Iris pigment epithelial cell (primary cell): ENCODE data around the gene B3GNT7.
A peak's percentile ranks its signal among the peaks of the same experiment; 100 is the strongest.
"Not testable (repeated sequence)": the region's sequence is repeated elsewhere in the genome, so short reads cannot be mapped to it uniquely, and the experiment has no call there.

Experiments used
- DNase-seq: peaks from one replicate; pipeline ENCODE4 v3.0.0-alpha.2; 2011; ENCODE audit warnings: low read depth

Gene B3GNT7

DNA sequence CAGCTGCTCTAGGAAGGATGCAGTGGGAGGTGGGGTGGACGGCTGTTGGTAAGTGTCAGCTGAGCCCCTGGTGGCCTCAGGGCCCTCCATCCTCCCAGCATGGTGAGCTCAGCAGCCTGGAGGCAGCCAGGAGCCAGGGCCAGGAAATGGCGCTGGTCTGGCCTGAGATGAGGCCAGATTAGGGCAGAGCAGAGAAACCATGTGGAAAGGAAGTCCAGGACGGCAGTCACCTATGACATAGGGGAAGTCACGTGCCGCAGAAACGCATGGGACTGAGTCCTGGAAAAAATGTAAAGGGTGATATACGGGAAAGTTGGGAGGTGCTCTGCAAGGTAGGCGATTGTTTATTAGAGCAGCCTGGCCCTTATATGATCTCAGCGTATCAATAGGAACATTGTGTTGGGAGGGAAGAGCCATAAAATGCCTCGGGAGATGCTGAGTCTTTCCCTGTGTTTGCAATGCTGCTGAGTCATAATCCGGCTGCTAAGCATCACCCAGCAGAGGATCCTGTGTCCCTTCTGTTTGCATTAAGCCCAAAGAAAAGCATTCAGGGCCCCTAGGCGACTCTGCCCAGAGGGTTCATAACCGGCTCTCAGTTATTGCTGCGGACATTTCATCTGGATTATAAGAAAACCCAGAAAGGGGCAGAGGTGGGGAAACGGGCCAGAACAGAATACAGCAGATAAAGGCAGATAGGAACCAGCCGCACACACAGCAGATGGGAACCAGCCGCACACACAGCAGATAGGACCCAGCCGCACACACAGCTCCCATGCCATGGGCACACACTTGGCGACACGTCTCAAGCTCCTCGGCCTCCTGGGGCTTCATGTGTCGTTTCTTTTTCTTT, 30.3 kb upstream of the B3GNT7 start:
- peak; percentile 76 for DNase-seq

DNA sequence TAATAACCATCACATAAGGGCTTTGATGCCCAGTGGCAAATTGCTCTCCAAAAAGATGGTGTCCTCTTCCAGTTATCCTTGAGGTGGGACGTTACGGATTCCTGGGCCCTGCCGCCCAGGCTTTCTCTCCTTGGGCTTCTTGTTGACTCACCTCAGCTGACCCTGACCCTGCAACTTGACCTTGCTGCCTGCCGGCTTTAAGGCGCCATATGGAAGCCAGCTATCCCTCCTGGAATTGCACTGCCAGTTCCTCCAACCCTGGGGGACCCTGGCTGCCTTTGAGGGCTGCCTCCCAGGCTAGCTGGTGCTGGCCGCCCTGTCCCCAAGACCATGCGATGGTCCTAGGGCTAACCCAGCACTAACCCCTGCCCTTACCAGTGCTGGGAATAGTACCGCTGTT, 28.3 kb upstream of the B3GNT7 start:
- DNase-seq, result no peak

DNA sequence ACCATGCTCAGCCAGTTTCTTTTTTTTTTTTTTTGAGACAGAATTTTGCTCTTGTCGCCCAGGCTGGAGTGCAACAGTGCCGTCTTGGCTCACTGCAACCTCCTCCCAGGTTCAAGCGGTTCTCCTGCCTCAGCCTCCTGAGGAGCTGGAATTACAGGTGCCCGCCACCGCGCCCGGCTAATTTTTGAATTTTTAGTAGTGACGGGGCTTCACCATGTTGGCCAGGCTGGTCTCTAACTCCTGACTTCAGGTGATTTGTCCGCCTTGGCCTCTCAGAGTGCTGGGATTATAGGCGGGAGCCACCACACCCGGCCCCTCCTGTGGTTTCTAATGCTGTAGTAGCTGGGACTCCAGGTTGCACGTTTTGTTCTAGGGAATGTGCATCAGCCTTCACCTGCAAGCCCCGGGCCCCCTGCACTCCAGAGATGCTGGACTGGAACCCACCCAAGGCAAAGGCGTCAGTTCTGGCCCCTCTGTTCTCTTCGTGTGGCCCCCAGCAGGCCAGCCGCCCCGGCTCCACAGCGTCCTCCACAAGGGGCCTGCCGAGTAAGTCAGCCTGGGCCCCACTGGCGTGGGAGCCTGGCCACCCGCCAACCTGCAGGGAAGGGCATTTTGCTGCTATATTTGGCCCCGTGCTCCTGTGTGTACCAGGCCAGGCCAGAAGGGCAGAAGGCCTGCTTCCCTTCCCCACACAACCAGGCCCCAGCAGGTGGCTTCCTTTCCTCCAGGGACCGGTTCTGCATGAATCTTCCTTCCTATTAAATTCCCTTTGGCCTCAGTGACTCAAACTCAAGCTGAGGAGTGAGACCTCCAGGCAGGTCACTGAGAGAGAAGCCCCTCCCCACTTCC, 25.7 kb upstream of the B3GNT7 start:
- DNase-seq, result no peak

DNA sequence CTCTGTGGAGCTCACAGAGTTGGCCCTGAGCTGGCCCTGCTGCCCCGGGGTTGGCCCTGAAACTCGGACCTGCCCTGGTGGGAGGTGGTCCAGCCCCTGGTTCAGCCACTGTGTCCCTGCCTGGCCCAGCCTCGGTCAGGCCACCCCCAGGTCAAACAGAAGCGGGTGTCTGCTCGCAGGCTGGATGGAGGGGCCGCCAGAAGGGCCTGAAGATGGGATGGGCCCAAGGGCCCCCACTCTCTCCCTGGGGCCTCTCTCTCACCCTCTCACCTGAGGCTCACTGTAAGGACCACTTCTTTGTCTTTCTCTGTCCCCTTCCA, 25.1 kb upstream of the B3GNT7 start:
- no peak for DNase-seq

DNA sequence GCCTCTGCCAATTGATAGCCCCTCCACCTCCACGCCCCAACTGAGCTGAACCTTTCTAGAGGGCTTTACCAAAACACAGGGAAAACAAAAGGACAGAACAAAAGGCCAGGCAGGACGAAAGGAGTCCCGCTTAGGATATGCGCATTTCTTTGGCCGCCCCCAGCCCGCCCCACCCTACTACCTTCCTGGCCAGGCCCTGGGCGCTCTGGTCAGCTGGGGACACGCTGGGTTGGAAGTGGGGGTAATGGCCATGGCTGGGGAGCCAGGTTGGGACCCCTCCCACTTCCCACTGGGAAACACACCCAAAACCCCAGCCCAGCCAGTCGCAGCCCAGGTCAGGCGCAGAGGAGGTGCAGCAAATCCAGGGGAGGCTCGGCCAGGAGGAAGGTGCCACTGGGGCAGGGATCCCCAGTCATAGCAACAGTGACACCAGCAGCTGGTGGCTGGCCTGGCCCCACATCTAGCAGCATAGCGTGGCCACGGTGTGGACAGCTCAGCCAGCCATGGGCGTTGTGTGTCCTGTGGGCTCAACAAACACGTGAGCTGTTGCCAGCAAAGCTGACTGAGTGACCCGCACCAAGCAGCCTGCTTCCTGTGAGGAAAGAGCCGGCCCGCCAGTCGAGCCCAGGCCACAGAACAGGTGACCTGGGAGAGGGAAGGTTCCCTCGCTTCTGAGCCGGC, 24.6 kb upstream of the B3GNT7 start:
- no peak for DNase-seq

DNA sequence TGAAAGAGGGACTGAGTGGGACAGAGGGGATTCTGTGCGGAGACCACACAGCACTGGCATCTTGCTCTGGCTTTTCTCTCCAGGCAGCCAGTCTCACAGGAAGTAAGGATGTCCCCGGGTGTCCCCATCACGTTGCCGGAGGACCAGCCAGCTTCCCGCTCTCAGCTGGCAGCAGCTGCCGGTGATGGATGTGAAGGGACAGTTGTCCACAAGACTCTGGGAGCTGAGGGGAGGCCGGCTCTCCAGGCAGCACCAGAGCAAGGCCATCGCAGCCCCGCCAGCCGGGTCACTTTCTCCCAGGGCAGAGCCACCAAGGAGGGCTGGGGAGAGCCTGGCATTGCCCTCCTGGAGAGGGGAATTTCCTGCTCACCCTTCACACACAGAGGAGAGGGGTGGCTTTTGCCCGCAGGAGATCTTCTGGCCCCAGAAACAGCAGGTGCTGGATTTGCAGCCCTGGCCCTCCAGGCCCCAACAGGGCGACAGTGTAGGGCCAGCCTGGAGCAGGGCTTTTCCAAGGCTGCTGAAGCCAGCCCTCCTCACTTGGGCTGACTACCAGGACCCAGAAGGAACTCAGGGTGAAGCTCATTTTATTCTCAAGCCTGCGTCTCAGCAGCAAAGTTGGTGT, 24.0 kb upstream of the B3GNT7 start:
- DNase-seq, result no peak

DNA sequence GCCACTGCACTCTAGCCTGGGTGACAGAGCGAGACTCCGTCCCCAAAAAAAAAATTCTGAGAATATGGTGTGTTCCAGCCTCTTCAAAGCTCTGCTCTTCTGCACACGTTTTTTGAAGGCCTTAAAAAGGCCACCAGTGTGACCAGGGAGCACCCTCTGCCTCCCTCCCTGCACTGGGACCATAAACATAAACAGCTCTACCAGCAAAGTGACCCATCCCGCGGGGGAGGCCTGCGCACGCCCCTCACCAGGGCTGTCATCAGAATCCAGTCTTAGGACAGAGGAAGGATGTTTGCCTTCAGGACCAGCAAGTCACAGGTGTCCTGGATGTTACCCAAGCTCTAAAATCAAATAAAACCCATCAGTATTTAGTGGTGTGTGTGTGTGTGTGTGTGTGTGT, 23.2 kb upstream of the B3GNT7 start:
- DNase-seq, result no peak

DNA sequence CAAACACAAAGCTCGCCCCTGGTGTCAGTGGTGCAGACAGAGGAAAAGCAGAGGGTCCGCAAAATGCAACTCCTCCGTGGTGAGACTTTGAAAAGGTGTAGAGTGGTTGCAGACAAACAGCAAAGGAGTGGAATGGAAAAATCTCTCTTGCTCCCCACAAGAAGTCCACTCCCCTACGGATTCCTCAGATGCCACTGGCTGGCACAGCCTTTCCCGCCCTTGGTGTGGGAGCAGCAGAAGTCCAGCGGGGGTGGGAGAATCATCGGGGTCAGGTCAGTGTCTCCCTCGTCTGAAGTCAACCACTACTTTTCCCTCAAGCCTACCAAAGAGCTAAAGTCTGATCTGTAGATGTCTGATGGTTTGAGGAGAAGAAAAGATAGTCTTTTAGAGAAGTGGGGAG, 22.3 kb upstream of the B3GNT7 start:
- DNase-seq, result no peak

DNA sequence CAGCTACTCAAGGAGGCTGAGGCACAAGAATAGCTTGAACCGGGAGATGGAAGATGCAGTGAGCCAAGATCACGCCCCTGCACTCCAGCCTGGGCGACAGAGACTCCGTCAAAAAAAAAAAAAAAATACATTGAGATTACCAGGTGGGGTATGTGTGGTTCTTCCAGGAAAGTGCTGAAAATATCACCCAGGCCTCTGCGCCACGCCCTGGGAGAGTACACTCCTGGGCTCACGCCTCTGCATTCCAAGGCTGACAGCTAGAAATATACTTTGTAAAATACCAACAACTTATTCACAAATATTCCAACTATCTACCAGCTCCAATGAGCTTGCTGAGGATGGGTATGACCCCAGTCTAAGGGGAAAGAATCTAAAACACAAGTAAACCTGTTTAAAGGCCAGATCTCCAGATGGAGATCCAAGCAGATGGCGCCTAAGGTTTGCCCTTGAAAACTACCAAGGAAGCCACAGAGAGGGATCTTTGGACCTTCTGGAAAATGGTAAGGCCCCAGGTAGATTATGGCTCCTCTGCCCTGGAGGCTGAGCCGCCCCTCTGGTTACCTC, 21.6 kb upstream of the B3GNT7 start:
- DNase-seq, result no peak

DNA sequence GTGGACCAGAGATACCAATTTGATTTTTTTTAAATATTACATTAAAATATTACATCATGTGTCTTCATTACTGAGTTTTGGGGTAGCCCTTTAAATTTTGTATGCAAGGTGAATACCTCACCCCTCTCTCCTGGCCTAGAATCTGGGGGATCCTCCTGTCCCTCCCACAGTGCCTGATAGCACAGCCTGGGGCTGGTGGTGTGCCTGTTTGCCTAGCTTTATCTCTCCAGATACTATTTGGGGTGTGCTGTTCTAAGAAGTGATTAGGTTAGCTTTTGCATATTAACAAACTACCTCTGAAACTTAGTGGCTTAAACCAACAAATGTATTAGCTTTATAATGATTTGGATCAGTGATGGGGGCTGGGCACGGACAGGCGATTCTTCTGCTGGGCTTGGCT, 20.7 kb upstream of the B3GNT7 start:
- DNase-seq, result no peak

DNA sequence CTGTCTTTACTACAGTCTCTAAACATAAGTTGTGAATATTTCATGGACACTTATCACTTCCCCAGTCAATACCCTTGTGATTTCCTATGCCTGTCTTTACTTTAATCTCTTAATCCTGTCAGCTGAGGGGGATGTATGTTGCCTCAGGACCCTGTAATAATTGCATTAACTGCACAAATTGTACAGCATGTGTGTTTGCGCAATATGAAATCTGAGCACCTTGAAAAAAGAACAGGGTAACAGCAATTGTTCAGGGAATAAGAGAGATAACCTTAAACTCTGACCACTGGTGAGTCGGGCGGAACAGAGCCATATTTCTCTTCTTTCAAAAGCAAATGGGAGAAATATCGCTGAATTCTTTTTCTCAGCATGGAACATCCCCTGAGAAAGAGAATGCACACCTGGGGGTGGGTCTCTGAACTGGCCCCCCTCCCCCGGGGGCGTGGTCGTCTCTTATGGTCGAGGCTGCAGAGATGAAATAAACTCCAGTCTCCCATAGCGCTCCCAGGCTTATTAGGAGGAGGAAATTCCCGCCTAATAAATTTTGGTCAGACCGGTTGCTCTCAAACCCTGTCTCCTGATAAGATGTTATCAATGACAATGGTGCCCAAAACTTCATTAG, 19.4 kb upstream of the B3GNT7 start:
- not testable (repeated sequence) for DNase-seq

DNA sequence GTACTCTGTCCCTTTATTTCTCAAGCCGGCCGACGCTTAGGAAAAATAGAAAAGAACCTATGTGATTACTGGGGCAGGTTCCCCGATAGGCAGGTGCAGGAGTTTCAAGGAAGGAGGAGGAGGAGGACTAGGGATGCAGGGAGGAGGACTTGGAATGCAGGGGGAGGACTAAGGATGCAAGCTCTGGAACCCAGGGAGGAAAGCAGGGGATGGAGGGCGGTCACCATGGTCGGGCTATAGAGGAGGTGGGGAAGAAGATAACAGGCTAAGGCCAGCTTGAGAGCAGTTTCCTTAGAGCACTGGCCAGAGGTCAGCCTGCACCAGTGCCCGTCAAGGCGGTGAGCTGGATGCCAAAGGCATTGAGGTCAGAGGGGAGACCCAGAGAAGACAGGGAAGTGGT, 18.7 kb upstream of the B3GNT7 start:
- no peak for DNase-seq

DNA sequence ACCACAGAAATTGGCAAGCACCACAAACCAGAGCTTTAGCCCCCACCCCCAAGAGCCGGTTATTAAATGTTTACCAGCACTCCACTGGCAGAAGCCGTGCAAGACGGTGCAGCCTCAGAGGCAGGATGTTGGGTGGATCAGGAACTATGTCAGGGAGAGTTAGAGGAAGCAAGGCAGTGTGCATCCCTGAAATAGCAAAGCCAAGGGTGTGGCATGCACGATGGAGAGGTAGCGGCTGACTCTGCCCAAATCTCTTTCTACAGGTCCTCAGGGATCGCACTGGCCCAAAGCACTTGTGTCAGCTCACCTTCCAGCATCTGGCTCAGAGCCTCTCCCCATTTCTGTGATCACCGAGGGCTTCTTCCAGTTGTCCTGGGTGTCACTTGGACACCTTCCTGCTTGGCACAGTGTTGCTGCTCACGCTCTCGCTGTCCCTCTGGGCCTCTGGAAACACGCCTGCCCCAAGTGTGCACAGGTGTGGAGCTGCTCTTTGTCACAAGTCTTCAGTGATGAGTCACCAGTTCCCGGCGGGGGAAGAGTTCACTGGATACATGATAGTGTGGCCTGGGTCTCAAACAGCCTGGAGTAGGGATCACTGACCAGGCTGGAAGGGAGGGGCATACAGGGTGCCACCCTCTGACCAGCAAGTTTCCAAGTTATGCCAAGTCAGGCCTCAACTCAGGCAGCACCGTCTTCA, 17.3 kb upstream of the B3GNT7 start:
- DNase-seq, result no peak

DNA sequence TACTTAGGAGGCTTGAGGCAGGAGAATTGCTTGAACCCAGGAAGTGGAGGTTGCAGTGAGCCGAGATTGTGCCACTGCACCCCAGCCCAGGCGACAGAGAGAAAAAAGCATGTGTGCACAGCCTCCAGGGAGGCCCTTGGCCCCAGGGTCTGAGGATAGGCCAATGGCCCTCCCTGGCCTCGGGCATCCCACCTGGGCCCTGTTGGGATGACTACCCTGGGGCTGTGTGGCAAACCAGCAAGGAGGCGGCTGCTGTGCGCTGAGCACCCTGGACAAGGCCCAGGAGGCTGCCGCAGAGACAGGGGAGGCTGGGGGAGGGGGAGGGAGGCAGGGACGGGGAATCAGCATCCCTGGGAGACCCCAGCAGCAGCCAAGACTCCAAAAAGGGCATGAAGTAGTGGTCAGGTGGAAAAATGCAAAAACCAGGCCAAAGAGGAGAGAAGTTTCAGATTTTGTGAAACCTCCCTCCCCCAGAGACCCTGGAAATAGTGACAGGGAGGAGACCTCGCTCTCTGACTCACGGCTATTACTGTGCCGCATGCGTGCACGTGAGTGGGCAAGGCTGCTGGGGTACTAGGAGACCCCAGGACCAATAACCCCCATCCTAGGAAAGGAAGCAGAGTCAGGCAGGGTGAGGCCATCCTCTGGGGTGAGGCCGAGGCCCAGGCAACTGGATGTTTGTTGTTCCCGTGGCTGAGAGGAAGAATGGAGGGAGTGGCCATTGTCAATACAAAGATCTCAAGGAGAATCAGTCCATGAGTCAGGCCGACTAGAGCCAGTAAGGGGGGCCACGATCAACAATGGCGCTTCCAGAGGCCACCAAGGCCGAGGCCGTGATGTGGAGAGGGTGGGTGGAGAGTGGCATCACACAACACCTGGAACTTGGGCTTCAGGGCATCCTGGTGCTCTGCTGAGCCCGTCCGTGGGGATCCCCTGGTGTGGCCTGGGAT, 16.0 kb upstream of the B3GNT7 start:
- DNase-seq, result no peak

DNA sequence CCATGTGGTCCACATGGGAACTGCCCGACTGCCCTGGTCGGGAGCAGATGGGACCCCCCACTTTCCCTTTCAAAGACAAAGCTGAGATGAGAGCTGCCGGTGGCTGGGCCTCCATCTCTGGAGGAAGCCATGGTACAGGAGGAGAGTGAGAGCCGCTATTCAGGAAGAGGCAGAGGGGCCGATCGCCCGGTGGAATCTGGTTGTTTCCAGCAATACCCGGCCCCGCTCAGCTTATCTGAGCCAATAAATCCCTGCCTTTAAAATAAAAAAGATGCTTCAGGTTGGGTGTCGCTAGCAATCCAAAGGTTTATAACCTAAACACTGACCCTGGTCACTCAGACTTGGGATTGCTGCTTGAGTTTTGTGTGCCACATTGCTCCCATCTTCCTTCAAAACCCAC, 15.2 kb upstream of the B3GNT7 start:
- DNase-seq, result no peak

DNA sequence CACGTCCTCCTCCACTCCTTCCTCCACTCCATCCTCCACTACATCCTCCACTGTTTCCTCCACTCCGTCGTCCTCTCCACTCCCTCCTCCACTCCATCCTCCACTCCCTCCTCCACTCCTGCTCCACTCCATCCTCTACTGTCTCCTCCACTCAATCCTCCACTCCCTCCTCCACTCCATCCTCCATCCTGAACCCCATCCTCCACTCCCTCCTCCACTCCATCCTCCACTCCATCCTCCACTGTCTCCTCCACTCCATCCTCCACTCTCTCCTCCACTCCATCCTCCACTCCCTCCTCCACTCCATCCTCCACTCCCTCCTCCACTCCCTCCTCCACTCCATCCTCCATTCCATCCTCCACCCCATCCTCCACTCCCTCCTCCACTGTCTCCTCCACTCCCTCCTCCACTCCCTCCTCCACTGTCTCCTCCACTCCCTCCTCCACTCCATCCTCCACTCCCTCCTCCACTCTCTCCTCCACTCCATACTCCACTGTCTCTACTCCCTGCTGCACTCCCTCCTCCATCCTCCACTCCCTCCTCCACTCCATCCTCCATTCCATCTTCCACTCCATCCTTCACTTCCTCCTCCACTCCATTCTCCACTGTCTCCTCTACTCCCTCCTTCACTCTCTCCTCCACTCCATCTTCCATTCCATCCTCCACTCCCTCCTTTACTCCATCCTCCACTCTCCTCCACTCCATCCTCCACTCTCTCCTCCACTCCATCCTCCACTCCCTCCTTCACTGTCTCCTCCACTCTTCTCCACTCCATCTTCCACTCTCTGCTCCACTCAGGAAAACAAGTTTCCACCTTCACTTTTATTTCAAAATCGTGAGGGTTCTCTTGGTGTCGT, 14.3 kb upstream of the B3GNT7 start:
- DNase-seq, result no peak

DNA sequence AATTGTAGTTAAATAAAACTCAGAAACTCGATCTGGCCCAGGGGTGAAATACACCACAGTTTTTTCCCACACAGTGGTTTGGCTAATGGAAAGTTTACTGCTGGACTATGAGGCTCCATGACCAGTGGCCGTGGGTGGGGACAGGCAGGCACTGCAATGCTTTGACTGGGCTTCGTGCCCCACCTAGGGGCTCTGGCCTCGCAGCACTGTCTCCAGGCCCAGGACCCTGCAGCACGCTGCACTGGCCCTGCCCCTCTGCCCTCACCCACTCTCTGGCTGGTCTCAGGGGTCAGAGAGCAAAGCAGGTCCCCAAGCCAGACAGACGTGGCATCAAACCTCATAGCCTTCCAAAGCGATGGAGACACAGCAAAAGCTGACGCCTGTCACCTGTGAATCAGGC, 13.4 kb upstream of the B3GNT7 start:
- DNase-seq, result no peak

DNA sequence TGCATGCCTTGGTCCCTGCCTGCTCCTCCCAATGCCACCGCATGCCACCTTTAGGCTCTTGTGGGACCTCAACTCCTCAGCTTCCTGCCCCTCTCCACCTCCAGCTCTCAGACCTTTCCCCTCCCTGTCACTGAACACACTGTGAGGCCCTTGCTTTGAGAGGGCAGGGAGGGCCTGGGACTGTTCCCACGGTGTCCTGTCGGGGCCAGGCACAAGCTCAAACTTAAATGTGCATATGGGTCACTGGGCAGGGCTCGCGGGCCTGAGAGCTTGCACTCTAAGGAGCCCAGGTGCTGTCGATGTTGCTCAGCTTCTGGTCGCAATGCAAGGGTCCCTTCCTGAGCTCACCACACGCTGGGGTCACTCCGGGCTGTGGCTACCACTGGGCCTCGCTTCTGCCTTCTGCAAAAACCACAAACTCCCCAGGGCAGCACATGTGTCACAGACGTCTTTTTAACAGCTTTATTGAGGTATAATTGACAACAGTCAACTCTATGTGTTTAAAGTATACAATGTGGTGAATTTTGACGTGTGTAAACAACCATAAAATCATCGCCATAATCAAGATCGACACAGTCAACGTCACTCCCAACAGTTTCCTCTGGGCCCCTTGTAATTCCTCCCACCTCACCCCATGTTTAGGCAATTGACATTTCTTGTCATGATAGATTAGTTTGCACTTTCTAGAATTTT, 11.9 kb upstream of the B3GNT7 start:
- no peak for DNase-seq

DNA sequence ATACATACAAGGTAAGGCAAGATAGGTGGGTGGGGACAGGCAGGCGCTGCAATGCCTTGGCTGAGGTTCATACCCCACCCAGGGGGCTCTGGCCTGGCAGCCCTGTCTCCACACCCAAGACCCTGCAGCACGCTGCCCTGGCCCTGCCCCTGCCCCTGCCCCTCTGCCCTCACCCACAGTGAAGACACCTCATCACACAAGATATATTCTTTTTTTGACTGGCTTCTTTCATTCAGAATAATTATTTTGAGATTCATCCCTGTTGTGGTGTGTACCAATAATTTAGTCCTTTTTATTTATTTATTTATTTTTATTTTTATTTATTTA, 11.4 kb upstream of the B3GNT7 start:
- no peak for DNase-seq
